ENCODE data around the gene SEZ6. TPM values are rescaled to one million over a fixed set of nuclear protein-coding genes. Genes with fewer than 3 reads are reported as not detected.

SEZ6 gene
- total RNA-seq, 1 experiment from 2014 or later = not detected

GRCh38 chr17:28910534-28910933, 95.3 kb downstream of the SEZ6 start:
- POLR2A ChIA-PET = no interaction called here
- H3K9me3 ChIP-seq (ENCODE audit: control insufficient read depth, insufficient read depth, low read depth, low read length) = no peaks in the 10 kb centered on the region
- CTCF ChIA-PET = interaction anchor here (1.7 kb wide), 1 partner anchor 147 kb away, joined by 4 read pairs; no protein-coding TSS in a partner anchor
- no peak overlapping the region for H3K27ac ChIP-seq (ENCODE audit: low read length)
- no TSS peak for BruUV-seq (replicated peaks)
- no peak for TF ChIP-seq REST (IDR thresholded peaks at IDR 0.05; ENCODE audit: insufficient read depth in 1 of 2, low read depth in 2 of 2, low read length in 1 of 2)
- TF ChIP-seq CTCF (IDR thresholded peaks at IDR 0.05) = no peak
- no peak for TF ChIP-seq POLR2AphosphoS5 (IDR thresholded peaks at IDR 0.05; ENCODE audit: low read depth, low read length)
- TF ChIP-seq SIN3A (IDR thresholded peaks at IDR 0.05; ENCODE audit: borderline replicate concordance, insufficient read depth, low read depth, low read length) = no peak
- TF ChIP-seq TCF7L2 (IDR thresholded peaks at IDR 0.05; ENCODE audit: low read depth, low read length) = no peak
- ATAC-seq (no peak), DNase-seq (ENCODE audit: low read depth, low spot score) (no peak)
- no peaks in the 10 kb centered on the region for H3K27me3 ChIP-seq (ENCODE audit: control insufficient read depth, insufficient read depth, low read length)
- H3K4me3 ChIP-seq (ENCODE audit: low read depth in 2 of 2, low read length in 2 of 2) = no peak overlapping the region
- H3K4me1 ChIP-seq (ENCODE audit: control insufficient read depth, insufficient read depth, low read length) = no peaks in the 10 kb centered on the region
- intact Hi-C loops (cut with micrococcal nuclease; ENCODE audit: unreplicated experiment) (no loop called here), in situ Hi-C loops (cut with HindIII; ENCODE audit: low pct_unique_long_range_greater_than_20kb, low sequenced_read_pairs) (no loop called here)
- peaks cover 34% of the 10 kb centered on the region for H3K36me3 ChIP-seq (ENCODE audit: control insufficient read depth, insufficient read depth, low read length)

DNA sequence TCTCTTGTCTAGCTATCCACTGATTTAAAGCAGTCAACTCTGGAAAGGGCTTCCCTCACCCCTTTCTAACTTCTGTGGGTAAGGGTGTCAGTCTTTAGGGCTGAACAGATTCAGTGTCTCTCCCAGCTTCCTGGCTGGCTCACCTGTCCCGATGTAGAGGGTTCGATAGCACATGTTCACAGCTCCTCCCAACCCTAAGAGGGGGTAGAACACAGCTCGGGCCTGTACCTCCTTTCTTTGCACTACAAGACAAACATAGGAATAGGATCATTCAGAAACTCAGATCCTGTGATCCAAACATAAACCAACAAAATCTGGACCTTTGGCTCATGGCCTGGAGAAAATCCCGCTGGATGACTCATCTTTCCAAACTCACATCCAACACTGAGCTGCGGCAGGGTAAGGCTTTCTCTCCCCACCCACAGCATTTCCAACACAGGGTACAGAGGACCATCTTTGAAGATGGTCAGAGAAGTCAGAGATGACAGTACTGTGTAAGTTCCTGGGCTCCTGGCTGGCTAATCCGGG, 97.1 kb downstream of the SEZ6 start:
- DNase-seq (ENCODE audit: low read depth, low spot score) (no peak), ATAC-seq (no peak)
- CTCF ChIA-PET = interaction anchor here (0.6 to 0.7 kb wide), 2 partner anchors 10 to 166 kb away, joined by 3 read pairs; no protein-coding TSS in a partner anchor
- TF ChIP-seq POLR2AphosphoS5 (IDR thresholded peaks at IDR 0.05; ENCODE audit: low read depth, low read length) (no peak), TCF7L2 (IDR thresholded peaks at IDR 0.05; ENCODE audit: low read depth, low read length) (no peak), CTCF (IDR thresholded peaks at IDR 0.05) (no peak), SIN3A (IDR thresholded peaks at IDR 0.05; ENCODE audit: borderline replicate concordance, insufficient read depth, low read depth, low read length) (no peak), REST (IDR thresholded peaks at IDR 0.05; ENCODE audit: insufficient read depth in 1 of 2, low read depth in 2 of 2, low read length in 1 of 2) (no peak)
- H3K27me3 ChIP-seq (ENCODE audit: control insufficient read depth, insufficient read depth, low read length) = no peaks in the 10 kb centered on the region
- no peaks in the 10 kb centered on the region for H3K9me3 ChIP-seq (ENCODE audit: control insufficient read depth, insufficient read depth, low read depth, low read length)
- H3K36me3 ChIP-seq (ENCODE audit: control insufficient read depth, insufficient read depth, low read length) = peaks cover 24% of the 10 kb centered on the region
- no peak overlapping the region for H3K27ac ChIP-seq (ENCODE audit: low read length)
- BruUV-seq (replicated peaks) = no TSS peak
- intact Hi-C loops (cut with micrococcal nuclease; ENCODE audit: unreplicated experiment) (loop anchor here (10.0 kb wide), 2 partner anchors 64 to 184 kb away; partner anchors contain the start of genes FAM222B, NEK8 and TLCD1), in situ Hi-C loops (cut with HindIII; ENCODE audit: low pct_unique_long_range_greater_than_20kb, low sequenced_read_pairs) (no loop called here)
- no peaks in the 10 kb centered on the region for H3K4me1 ChIP-seq (ENCODE audit: control insufficient read depth, insufficient read depth, low read length)
- H3K4me3 ChIP-seq (ENCODE audit: low read depth in 2 of 2, low read length in 2 of 2) = no peak overlapping the region
- POLR2A ChIA-PET = no interaction called here

Measured in Panc1 (cell line).